PC-9 (cell line): ENCODE measurements around the gene LRRC63.

ENCODE experiments used
- EZH2 ChIP-seq: fragments of 200-600 bp; sonication (generic); IDR thresholded peaks from 2 replicates; pipeline ENCODE4 v1.8.0; 2017; ENCODE audit warnings: antibody characterized with exemption, low read depth
- TF ChIP-seq, protein P1 (sequence below): fragments of 200-600 bp; sonication (generic); conservative IDR thresholded peaks from 2 replicates; pipeline ENCODE4 v1.6.1; 2017; ENCODE audit warnings: mixed run types, antibody characterized with exemption, mild to moderate bottlenecking, moderate library complexity

GRCh38 chr13:46179491-46179908 lies 32.2 kb upstream of the LRRC63 start:
- TF ChIP-seq, protein P1, sequence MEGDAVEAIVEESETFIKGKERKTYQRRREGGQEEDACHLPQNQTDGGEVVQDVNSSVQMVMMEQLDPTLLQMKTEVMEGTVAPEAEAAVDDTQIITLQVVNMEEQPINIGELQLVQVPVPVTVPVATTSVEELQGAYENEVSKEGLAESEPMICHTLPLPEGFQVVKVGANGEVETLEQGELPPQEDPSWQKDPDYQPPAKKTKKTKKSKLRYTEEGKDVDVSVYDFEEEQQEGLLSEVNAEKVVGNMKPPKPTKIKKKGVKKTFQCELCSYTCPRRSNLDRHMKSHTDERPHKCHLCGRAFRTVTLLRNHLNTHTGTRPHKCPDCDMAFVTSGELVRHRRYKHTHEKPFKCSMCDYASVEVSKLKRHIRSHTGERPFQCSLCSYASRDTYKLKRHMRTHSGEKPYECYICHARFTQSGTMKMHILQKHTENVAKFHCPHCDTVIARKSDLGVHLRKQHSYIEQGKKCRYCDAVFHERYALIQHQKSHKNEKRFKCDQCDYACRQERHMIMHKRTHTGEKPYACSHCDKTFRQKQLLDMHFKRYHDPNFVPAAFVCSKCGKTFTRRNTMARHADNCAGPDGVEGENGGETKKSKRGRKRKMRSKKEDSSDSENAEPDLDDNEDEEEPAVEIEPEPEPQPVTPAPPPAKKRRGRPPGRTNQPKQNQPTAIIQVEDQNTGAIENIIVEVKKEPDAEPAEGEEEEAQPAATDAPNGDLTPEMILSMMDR, result no peak
- no peak for TF ChIP-seq EZH2
